Endothelial cell of umbilical vein (primary cell): ENCODE measurements around the gene FMNL3. TPM values are rescaled to one million over a fixed set of nuclear protein-coding genes. Genes with fewer than 3 reads are reported as not detected.

ENCODE experiments used
- BruUV-seq: library from RNA; stranded (reverse); fragments of 400-500 nt; replicated peaks from 2 replicates; lab custom pipeline; 2021; lab: Mats Ljungman, UMichigan
- CTCF ChIA-PET: fragments of 300-600, 350-600 bp; sonication (Branson Sonifier 250); formaldehyde crosslinking; loops from one replicate; lab custom pipeline; 2021; ENCODE audit warnings: antibody characterized with exemption, inconsistent platforms; lab: Charles Lee
- POLR2A ChIA-PET: fragments of 300-600, 350-600 bp; sonication (Branson Sonifier 250); formaldehyde crosslinking; loops from one replicate; lab custom pipeline; 2021; ENCODE audit warnings: antibody characterized with exemption, inconsistent platforms; lab: Charles Lee
- DNase-seq: peaks from one replicate; pipeline ENCODE4 v3.0.0-alpha.2; 2011; ENCODE audit warnings: low read depth, low spot score
- FAIRE-seq: peaks from 2 replicates; lab custom pipeline; 2011; peaks lifted over from hg19 to GRCh38; lab: Jason Lieb, UNC
- H2AFZ ChIP-seq: 2 replicates; pipeline ENCODE4 v1.6.0; 2012; ENCODE audit warnings: low read depth, low read length, control low read depth, inconsistent platforms
- H3K27ac ChIP-seq: 2 replicates; pipeline ENCODE4 v1.5.1; 2011; ENCODE audit warnings: low read depth, mild to moderate bottlenecking, control low read depth, low read length, moderate library complexity; ENCODE audit not compliant: insufficient read depth
- H3K27me3 ChIP-seq, 2 experiments: 2 replicates each; pipeline versions ENCODE4 v1.6.0 to v1.6.1; 2011; ENCODE audit warnings: low read length in 2 of 2, mixed read lengths in 1 of 2; ENCODE audit not compliant: control insufficient read depth in 2 of 2, insufficient read depth in 2 of 2
- H3K36me3 ChIP-seq, 2 experiments: 2 replicates in 1 of 2; 3 replicates in 1 of 2; pipeline ENCODE4 v1.5.1; 2011; ENCODE audit warnings: low read length in 2 of 2, mild to moderate bottlenecking in 1 of 2, moderate library complexity in 1 of 2; ENCODE audit not compliant: control insufficient read depth in 2 of 2, insufficient read depth in 2 of 2; ENCODE audit errors: extremely low read depth in 1 of 2
- H3K4me1 ChIP-seq: 3 replicates; pipeline ENCODE4 v1.5.1; 2011; ENCODE audit warnings: mild to moderate bottlenecking, low read length; ENCODE audit not compliant: control insufficient read depth, insufficient read depth; ENCODE audit errors: extremely low read depth
- H3K4me2 ChIP-seq: 2 replicates; pipeline ENCODE4 v1.6.1; 2011; ENCODE audit warnings: low read length, control low read depth, mixed read lengths; ENCODE audit not compliant: insufficient read depth
- H3K4me3 ChIP-seq, 3 experiments: fragments of 200-600 bp in 1 of 3; sonication (generic), shearing (Covaris generic) in 1 of 3; replicated peaks in 1 of 3; 2 replicates each; pipeline ENCODE4 v1.5.1; 2011 to 2016; ENCODE audit warnings: control low read depth in 3 of 3, low read length in 3 of 3, mild to moderate bottlenecking in 2 of 3, inconsistent platforms in 1 of 3, low read depth in 1 of 3, moderate library complexity in 1 of 3; ENCODE audit not compliant: insufficient read depth in 1 of 3
- H3K79me2 ChIP-seq: 2 replicates; pipeline ENCODE4 v1.6.0; 2012; ENCODE audit warnings: low read length, inconsistent platforms; ENCODE audit not compliant: control insufficient read depth, insufficient read depth
- H3K9ac ChIP-seq: replicated peaks from 2 replicates; pipeline ENCODE3; 2011; ENCODE audit warnings: low read length, control low read depth; ENCODE audit not compliant: insufficient read depth; ENCODE audit errors: extremely low read depth
- H3K9me1 ChIP-seq: replicated peaks from 3 replicates; pipeline ENCODE4 v1.6.0; 2011; ENCODE audit warnings: mild to moderate bottlenecking, low read length; ENCODE audit not compliant: control insufficient read depth, insufficient read depth; ENCODE audit errors: extremely low read depth
- H3K9me3 ChIP-seq: replicated peaks from 2 replicates; pipeline ENCODE4 v1.5.1; 2012; ENCODE audit warnings: low read length, inconsistent platforms; ENCODE audit not compliant: control insufficient read depth, insufficient read depth
- H4K20me1 ChIP-seq: replicated peaks from 2 replicates; pipeline ENCODE3; 2011; ENCODE audit warnings: mild to moderate bottlenecking, low read length; ENCODE audit not compliant: control insufficient read depth, insufficient read depth; ENCODE audit errors: extremely low read depth
- CTCF ChIP-seq, 2 donors: IDR thresholded peaks; 1 replicate in 1 of 2; 2 replicates in 1 of 2; pipeline ENCODE4 v1.5.1; 2011; ENCODE audit warnings: low read length in 2 of 2, mild to moderate bottlenecking in 2 of 2, moderate library complexity in 2 of 2, control low read depth in 1 of 2, inconsistent platforms in 1 of 2, low read depth in 1 of 2; ENCODE audit not compliant: insufficient read depth in 1 of 2; ENCODE audit errors: extremely low read depth in 1 of 2
- EZH2 ChIP-seq: IDR thresholded peaks from 2 replicates; pipeline ENCODE4 v1.6.1; 2012; ENCODE audit warnings: borderline replicate concordance, low read depth, mild to moderate bottlenecking, moderate library complexity, low read length, inconsistent platforms; ENCODE audit not compliant: severe bottlenecking
- FOS ChIP-seq: IDR thresholded peaks from 2 replicates; pipeline ENCODE4 v1.6.1; 2011; ENCODE audit warnings: mild to moderate bottlenecking, low read length, moderate library complexity, borderline replicate concordance; ENCODE audit not compliant: insufficient read depth
- GATA2 ChIP-seq: IDR thresholded peaks from 2 replicates; pipeline ENCODE4 v1.7.0; 2011; ENCODE audit warnings: low read depth, mild to moderate bottlenecking, moderate library complexity, mixed read lengths, low read length; ENCODE audit not compliant: insufficient read length, insufficient read depth
- JUN ChIP-seq: IDR thresholded peaks from 2 replicates; pipeline ENCODE4 v1.6.1; 2011; ENCODE audit warnings: borderline replicate concordance, low read depth; ENCODE audit not compliant: insufficient read length, insufficient read depth
- MAX ChIP-seq: IDR thresholded peaks from 2 replicates; pipeline ENCODE4 v1.6.1; 2011; ENCODE audit not compliant: insufficient read depth, insufficient read length
- MYC ChIP-seq: IDR thresholded peaks from one replicate; pipeline ENCODE4 v1.6.1; 2011; ENCODE audit warnings: mild to moderate bottlenecking, low read depth, low read length
- POLR2A ChIP-seq: IDR thresholded peaks from 2 replicates; pipeline ENCODE4 v1.6.1; 2012; ENCODE audit warnings: low read depth, mild to moderate bottlenecking, control low read depth, low read length
- POLR2AphosphoS5 ChIP-seq: IDR thresholded peaks from 2 replicates; pipeline ENCODE4 v1.6.1; 2012; ENCODE audit warnings: low read depth, mild to moderate bottlenecking, control low read depth, low read length, moderate library complexity; ENCODE audit not compliant: insufficient read depth
- dilution Hi-C: fragments of 300-500 bp; cut with MboI; formaldehyde crosslinking; loops from one replicate; pipeline ENCODE4 v1.15.0; 2019; ENCODE audit warnings: low sequenced_read_pairs; ENCODE audit not compliant: extremely low pct_ligation_motif_present
- intact Hi-C: fragments of 100-400 bp; cut with micrococcal nuclease; formaldehyde crosslinking; loops from one replicate; pipeline ENCODE4 v1.10.0; 2022
- polyA plus RNA-seq, 4 experiments: library from polyadenylated mRNA; depleted of rRNA in 3 of 4; stranded (reverse) in 3 of 4; unstranded in 1 of 4; fragments of >200 nt; gene quantifications; 2 replicates each; pipeline versions ENCODE4 v1.2.1 to v1.2.3, GENCODE V29; 2011 to 2012; ENCODE audit warnings: missing spikeins in 1 of 4
- total RNA-seq: library from RNA; stranded (reverse); gene quantifications from 2 replicates; pipeline ENCODE4 v1.2.3, GENCODE V29; 2021

FMNL3 gene
- total and polyA plus RNA-seq, 2 donors (not counting 3 experiments of a cell fraction or from before 2014, with no cell fraction given) = 35.1 to 93.3 TPM

GRCh38 chr12:49687941-49688340 is 19.3 kb downstream of the FMNL3 start:
- ChIA-PET POLR2A (no interaction called here), CTCF (interaction anchor here (1.1 to 1.7 kb wide), 2 partner anchors 8 to 40 kb away, joined by 3 to 4 read pairs; no protein-coding TSS in a partner anchor)
- dilution Hi-C loops (no loop called here), intact Hi-C loops (no loop called here)
- TF ChIP-seq MAX = no peak
- TF ChIP-seq JUN = no peak
- TF ChIP-seq POLR2A = no peak
- TF ChIP-seq MYC = no peak
- no peak for TF ChIP-seq POLR2AphosphoS5
- TF ChIP-seq CTCF (IDR thresholded peaks at IDR 0.05; ENCODE audit: extremely low read depth in 1 of 2, insufficient read depth in 1 of 2, low read depth in 1 of 2, low read length in 2 of 2) = no peak
- TF ChIP-seq FOS = no peak
- no peak for TF ChIP-seq EZH2
- no peak for TF ChIP-seq GATA2
- Histone ChIP-seq H3K27ac (no peak overlapping the region), H2AFZ (no peak overlapping the region), H3K4me3 (no peak overlapping the region), H3K4me2 (no peak overlapping the region), H3K9ac (no peak overlapping the region), H3K4me1 (no peaks in the 10 kb centered on the region), H3K9me1 (no peaks in the 10 kb centered on the region), H3K79me2 (peaks cover 71% of the 10 kb centered on the region), H3K27me3 (no peaks in the 10 kb centered on the region), H4K20me1 (peaks cover 15% of the 10 kb centered on the region), H3K36me3 (no peaks in the 10 kb centered on the region), H3K9me3 (no peaks in the 10 kb centered on the region)
- BruUV-seq = no TSS peak
- FAIRE-seq (no peak), DNase-seq (no peak)
